Stimulated activated CD8-positive, alpha-beta memory T cell treated with anti-CD3 and anti-CD28 coated beads, Interleukin-2, amount 100 ng/mL, for 1 hour (primary cell): ENCODE results near the gene CFAP97.
"Not testable (repeated sequence)": the region's sequence is repeated elsewhere in the genome, so short reads cannot be mapped to it uniquely, and the experiment has no call there.

ENCODE experiments used
- DNase-seq, 2 donors: peaks; one replicate each; pipeline ENCODE4 v3.0.0-alpha.2; 2020; ENCODE audit warnings: low read depth in 2 of 2

The CFAP97 gene

GRCh38 chr4:185201977-185202962, 1.5 kb downstream of the CFAP97 start:
- no peak for DNase-seq

DNA sequence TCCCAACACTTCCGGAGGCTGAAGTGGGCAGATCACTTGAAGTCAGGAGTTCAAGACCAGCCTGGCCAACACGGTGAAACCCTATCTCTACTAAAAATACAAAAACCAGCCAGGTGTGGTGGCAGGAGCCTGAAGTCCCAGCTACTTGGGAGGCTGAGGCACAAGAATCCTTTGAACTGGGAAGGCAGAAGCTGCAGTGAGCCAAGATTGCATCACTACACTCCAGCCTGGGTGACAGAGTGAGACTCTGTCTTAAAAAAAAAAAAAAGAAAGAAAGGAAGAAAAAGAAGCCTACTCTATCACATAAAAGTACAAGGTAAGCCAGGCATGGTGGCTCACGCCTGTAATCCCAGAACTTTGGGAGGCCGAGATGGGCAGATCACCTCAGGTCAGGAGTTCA, 5.6 kb downstream of the CFAP97 start:
- DNase-seq: not testable (repeated sequence)

DNA sequence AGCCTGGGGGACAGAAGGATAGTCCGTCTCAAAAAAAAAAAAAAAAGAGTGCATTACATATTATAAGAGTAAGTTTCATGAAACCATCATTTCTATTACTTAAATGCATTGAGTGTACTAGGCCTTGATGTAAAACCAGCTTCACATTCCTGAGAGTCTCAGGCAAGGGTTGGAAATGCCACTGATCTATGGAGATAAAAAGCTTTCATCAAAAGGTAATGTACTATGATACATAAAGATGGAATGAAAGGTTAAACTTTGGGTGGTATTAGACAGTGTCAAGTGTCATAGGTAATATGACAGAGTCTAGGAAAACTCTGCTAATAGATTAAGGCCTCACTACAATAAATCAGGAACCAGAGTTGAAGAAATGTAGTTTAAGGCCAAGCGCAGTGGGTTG, 7.4 kb downstream of the CFAP97 start:
- no peak for DNase-seq

GRCh38 chr4:185194924-185195888, 8.6 kb downstream of the CFAP97 start:
- DNase-seq: no peak

DNA sequence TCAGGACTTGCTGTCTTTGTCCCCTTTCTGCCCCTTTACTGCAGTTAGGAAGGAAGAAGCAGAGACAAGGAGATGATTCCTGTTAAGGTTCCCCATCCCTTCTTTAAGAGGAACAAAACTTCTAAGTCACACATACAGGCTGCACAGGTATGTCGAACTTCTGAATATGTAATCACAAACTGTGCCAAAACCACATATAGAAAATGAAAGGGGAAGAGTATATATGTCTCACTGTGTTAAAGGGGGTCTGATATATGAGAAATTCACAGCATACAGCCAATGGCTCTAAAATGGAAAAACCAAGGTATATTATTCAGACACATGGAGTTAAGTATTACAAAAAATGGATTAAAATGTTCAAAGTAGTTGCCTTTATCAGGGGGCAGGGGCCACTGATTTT, 11.7 kb downstream of the CFAP97 start:
- DNase-seq: no peak

DNA sequence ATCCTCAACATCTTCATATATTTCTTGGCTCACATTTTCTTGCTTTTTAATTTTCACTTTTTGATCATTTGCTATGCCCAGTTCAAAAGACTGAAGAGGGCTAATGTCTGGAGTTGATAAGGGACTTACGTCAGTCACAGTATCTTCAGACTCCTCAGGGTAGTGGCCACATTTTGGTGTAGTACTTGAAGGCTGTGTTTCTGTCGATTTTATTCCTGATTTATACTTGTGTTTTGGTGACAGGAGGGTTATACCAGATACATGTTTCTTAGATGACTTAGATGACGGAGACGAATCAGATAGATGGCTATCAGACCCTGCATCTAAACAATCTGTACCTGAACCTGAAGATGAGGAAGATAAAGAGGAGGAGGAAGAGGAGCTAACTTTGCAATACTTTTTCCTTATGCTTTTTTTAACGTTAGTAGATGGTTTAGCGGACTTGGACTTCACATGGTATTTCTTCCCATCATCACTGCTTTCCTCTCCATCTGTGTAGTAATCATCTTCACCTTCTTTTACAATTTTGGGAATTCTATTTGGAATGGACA, 13.4 kb downstream of the CFAP97 start:
- DNase-seq: no peak

- DNase-seq: no peak
These were observed 14.0 kb downstream of the CFAP97 start for GRCh38 chr4:185189606-185190305.

DNA sequence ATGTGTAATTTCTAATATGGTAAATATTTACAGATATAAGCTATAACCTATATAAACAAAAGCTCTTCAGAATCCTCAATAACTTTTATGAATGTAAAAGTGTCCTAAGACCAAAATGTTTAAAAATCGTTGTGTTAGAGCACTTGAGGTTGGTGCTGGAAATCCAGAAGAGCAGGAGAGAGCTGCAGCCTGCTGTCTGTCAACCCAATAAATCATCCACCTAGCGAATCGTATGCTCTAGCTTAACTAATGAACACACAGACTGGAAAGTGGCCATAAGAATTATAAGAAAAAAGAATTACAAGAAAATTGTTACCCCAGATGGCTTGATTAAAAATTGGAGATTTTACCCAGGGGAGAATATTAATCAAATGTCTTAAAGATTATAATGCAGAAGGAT, 17.0 kb downstream of the CFAP97 start:
- no peak for DNase-seq

DNA sequence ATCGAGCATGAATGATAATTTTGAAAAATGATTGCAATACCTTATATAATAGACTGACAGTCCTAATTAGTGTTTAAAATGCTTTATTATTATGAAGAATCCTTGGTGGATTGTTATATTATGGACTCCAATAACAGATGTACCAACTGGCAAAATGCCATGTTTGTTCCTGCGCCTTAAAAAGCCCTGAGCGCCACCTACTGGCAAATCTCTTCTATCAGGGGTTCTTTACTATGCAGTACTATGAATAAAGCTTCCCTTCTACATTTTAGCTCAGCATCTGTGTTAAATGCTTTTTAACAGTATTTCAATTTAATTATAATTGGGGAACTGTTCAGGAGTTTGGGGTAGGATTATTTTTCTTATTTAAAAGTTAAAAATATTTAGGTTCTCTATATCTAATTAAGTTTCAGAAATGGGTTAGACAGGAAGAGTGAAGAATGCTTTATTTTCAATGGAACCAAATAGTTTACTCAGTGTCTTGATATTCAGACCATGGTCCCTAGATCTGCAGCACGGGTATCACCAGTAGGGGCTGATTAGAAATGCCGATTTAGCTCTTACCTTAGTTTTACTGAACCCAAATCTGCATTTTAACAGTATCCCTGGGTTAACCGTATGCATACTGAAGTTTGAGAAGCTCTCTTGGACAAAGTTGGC, 20.0 kb downstream of the CFAP97 start:
- DNase-seq: peak; percentile 32 to 63

DNA sequence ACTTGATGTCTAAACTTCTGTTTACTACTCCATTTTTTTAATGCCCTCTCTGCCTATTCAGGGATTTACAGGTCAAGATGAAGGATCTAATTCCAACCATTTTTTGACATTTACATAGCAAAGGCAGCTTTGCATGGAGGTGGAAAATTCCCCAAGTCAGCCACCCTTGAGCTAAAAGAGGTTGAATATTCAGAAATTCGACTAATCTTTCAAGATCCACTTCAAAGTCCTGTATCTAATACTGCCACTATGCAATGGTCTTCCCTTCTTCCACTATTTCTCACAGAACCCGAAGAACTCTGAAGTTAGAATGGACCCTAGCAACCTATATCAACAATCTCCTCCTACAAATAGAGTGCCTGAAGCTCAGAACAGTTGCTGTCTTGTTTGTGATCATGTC, 21.6 kb downstream of the CFAP97 start:
- DNase-seq: no peak

GRCh38 chr4:185179488-185179887, 24.3 kb downstream of the CFAP97 start:
- no peak for DNase-seq

GRCh38 chr4:185171373-185172071, 32.3 kb downstream of the CFAP97 start:
- no peak for DNase-seq

- no peak for DNase-seq
These were observed 36.6 kb downstream of the CFAP97 start for GRCh38 chr4:185167234-185167633.

- DNase-seq: no peak
These were observed 38.2 kb downstream of the CFAP97 start for GRCh38 chr4:185165605-185166063.

DNA sequence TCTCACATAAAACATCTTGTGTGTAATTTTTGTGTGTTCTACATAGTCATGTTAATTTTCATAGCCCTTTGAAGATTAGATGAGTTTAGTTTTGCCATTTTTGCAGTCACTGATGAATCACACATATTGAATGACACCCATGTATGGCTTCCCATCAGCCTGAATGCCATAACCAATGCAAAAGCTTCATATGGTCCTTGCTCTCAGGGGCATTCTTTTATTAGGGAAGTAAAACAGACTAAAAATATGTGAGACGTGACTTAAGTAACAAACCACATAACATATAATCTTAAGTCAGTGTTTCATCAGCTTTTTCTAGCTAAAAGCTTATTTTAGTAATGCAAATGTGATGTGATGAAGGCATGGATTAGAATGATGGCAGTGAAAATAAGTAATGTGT, 52.5 kb downstream of the CFAP97 start:
- no peak for DNase-seq

GRCh38 chr4:185149392-185149791, 54.4 kb downstream of the CFAP97 start:
- DNase-seq: no peak

GRCh38 chr4:185145572-185145971, 58.2 kb downstream of the CFAP97 start:
- DNase-seq: no peak

DNA sequence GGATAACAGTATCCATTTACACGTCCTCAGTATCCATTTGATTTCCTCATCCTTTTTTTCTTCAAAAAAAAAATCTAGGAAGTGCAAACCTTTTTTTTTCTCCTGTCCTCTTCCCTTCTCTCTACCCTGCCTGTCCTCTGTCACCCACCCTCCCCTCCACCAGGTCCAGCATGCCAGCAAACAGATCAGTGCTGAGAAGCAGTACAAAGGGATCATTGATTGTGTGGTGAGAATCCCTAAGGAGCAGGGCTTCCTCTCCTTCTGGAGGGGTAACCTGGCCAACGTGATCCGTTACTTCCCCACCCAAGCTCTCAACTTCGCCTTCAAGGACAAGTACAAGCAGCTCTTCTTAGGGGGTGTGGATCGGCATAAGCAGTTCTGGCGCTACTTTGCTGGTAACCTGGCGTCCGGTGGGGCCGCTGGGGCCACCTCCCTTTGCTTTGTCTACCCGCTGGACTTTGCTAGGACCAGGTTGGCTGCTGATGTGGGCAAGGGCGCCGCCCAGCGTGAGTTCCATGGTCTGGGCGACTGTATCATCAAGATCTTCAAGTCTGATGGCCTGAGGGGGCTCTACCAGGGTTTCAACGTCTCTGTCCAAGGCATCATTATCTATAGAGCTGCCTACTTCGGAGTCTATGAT, 59.1 kb downstream of the CFAP97 start:
- no peak for DNase-seq

- no peak for DNase-seq
These were observed 60.2 kb downstream of the CFAP97 start for GRCh38 chr4:185143601-185143969.
